Stimulated activated CD8-positive, alpha-beta memory T cell treated with anti-CD3 and anti-CD28 coated beads, Interleukin-7, amount 100 ng/mL, for 1 hour (primary cell): ENCODE data around the gene SLC38A8.

ENCODE experiments used
- DNase-seq, 2 donors: peaks; one replicate each; pipeline ENCODE4 v3.0.0-alpha.2; 2020; ENCODE audit warnings: low read depth in 2 of 2

SLC38A8 gene

GRCh38 chr16:83969771-83970429 is 72.7 kb downstream of the SLC38A8 start:
- DNase-seq = no peak

- no peak for DNase-seq
Observed at GRCh38 chr16:83968891-83969649, 73.5 kb downstream of the SLC38A8 start.

- DNase-seq = no peak
Observed at GRCh38 chr16:83968306-83968851, 74.2 kb downstream of the SLC38A8 start.

GRCh38 chr16:83967838-83968305 is 74.7 kb downstream of the SLC38A8 start, which contains the start of gene NECAB2:
TSS of gene NECAB2 (plus strand) at chr16:83968244. CDS start at chr16:83968649, 405 bp downstream.
- no peak for DNase-seq

- DNase-seq = no peak
Observed at GRCh38 chr16:83967091-83967490, 75.5 kb downstream of the SLC38A8 start.

- no peak for DNase-seq
Observed at GRCh38 chr16:83966153-83966696, 76.4 kb downstream of the SLC38A8 start.

GRCh38 chr16:83965444-83966152 is 77.0 kb downstream of the SLC38A8 start:
- no peak for DNase-seq

GRCh38 chr16:83964684-83965443 is 77.7 kb downstream of the SLC38A8 start:
- DNase-seq = no peak

GRCh38 chr16:83963277-83964119 is 79.1 kb downstream of the SLC38A8 start:
- DNase-seq = no peak

- DNase-seq = no peak
Observed at GRCh38 chr16:83961591-83961990, 81.0 kb downstream of the SLC38A8 start.

GRCh38 chr16:83960521-83961249 is 81.9 kb downstream of the SLC38A8 start:
- no peak for DNase-seq
